Left lung (tissue), 10 donors: ENCODE measurements around the gene MRGPRF. TPM values are rescaled to one million over a fixed set of nuclear protein-coding genes. Genes with fewer than 3 reads are reported as not detected.

ENCODE experiments used
- ATAC-seq: fragments of 200-7000 bp; cut with Tn5 transposase; one replicate; pipeline ENCODE4 v1.9.1; 2020; ENCODE audit warnings: moderate library complexity
- DNase-seq, 4 donors: peaks; one replicate each; pipeline ENCODE4 v3.0.0-alpha.2; 2013 to 2020
- H3K27ac ChIP-seq, 2 donors: fragments of 200-600 bp; sonication (generic) in 1 of 2; one replicate each; pipeline versions ENCODE4 v1.5.0 to v1.8.0; 2020 to 2021
- H3K27me3 ChIP-seq, 2 donors: fragments of 200-600 bp; sonication (generic) in 1 of 2; one replicate each; pipeline versions ENCODE4 v1.5.0 to v1.8.0; 2020 to 2021
- H3K36me3 ChIP-seq, 2 donors: fragments of 200-600 bp; sonication (generic) in 1 of 2; one replicate each; pipeline versions ENCODE4 v1.5.0 to v1.8.0; 2020 to 2021
- H3K4me1 ChIP-seq, 2 donors: fragments of 200-600 bp; one replicate each; pipeline ENCODE4 v1.8.0; 2021
- H3K4me3 ChIP-seq, 2 donors: fragments of 200-600 bp; sonication (generic) in 1 of 2; one replicate each; pipeline versions ENCODE4 v1.5.0 to v1.8.0; 2020 to 2021; ENCODE audit warnings: mild to moderate bottlenecking in 1 of 2
- H3K9me3 ChIP-seq, 2 donors: fragments of 200-600 bp; sonication (generic) in 1 of 2; one replicate each; pipeline versions ENCODE4 v1.5.0 to v1.8.0; 2020 to 2021
- CTCF ChIP-seq, 2 donors: fragments of 200-600 bp; sonication (generic) in 1 of 2; IDR thresholded peaks; one replicate each; pipeline versions ENCODE4 v1.5.0 to v1.8.0; 2021; ENCODE audit warnings: antibody characterized with exemption in 2 of 2
- intact Hi-C, 2 donors: fragments of 100-400 bp; cut with DNase I; formaldehyde crosslinking; loops; one replicate each; pipeline versions ENCODE4 v1.11.2 to v1.14.2; 2022
- polyA plus RNA-seq, 6 donors: library from polyadenylated mRNA; unstranded; fragments of 120-200 nt; gene quantifications; one replicate each; pipeline ENCODE4 v1.2.1, GENCODE V29; 2013; ENCODE audit not compliant: insufficient read length in 6 of 6
- total RNA-seq, 2 donors: library from RNA; stranded (reverse); fragmentation: NEBNext Ultra II Directional; extraction: Animal tissue kit (Norgen Biotek cat#: 25700); gene quantifications; one replicate each; pipeline ENCODE4 v1.2.1, GENCODE V29; 2021
- donor health status: DM: no; HTN: yes; CAD: no.
- donor health status: DM: no; HTN: no; CAD: no.

Gene MRGPRF
- total and polyA plus RNA-seq, 8 donors: 4.2 to 22.6 (median 6.2) TPM

- intact Hi-C loops: no loop called here
- no peaks in the 10 kb centered on the region for H3K9me3 ChIP-seq
- H3K4me1 ChIP-seq: no peaks in the 10 kb centered on the region
- no peak overlapping the region for H3K27ac ChIP-seq
- H3K36me3 ChIP-seq: no peaks in the 10 kb centered on the region
- TF ChIP-seq CTCF (IDR thresholded peaks at IDR 0.05): no peak
- no peak overlapping the region for H3K4me3 ChIP-seq
- ATAC-seq: no peak
- no peaks in the 10 kb centered on the region for H3K27me3 ChIP-seq
- no peak for DNase-seq
Measured at GRCh38 chr11:68961245-68961644, 51.8 kb downstream of the MRGPRF start.

- no peak for TF ChIP-seq CTCF (IDR thresholded peaks at IDR 0.05)
- Histone ChIP-seq H3K4me1 (peaks cover 0 to 2% of the 10 kb centered on the region in 2 donors), H3K4me3 (no peak overlapping the region), H3K9me3 (no peaks in the 10 kb centered on the region), H3K36me3 (no peaks in the 10 kb centered on the region), H3K27me3 (no peaks in the 10 kb centered on the region), H3K27ac (no peak overlapping the region)
- ATAC-seq (no peak), DNase-seq (no peak)
- intact Hi-C loops: no loop called here
Measured at GRCh38 chr11:68960294-68961071, 52.6 kb downstream of the MRGPRF start.

- Histone ChIP-seq H3K36me3 (no peaks in the 10 kb centered on the region), H3K9me3 (no peaks in the 10 kb centered on the region), H3K27me3 (no peaks in the 10 kb centered on the region), H3K4me1 (peaks cover 0 to 9% of the 10 kb centered on the region in 2 donors), H3K4me3 (no peak overlapping the region), H3K27ac (no peak overlapping the region)
- TF ChIP-seq CTCF (IDR thresholded peaks at IDR 0.05): no peak
- intact Hi-C loops: no loop called here
- no peak for ATAC-seq
- no peak for DNase-seq
Measured at GRCh38 chr11:68959465-68960293, 53.4 kb downstream of the MRGPRF start.

GRCh38 chr11:68958211-68958610 is 54.8 kb downstream of the MRGPRF start:
- ATAC-seq: no peak
- Histone ChIP-seq H3K9me3 (no peaks in the 10 kb centered on the region), H3K36me3 (no peaks in the 10 kb centered on the region), H3K4me1 (peaks cover 0 to 9% of the 10 kb centered on the region in 2 donors), H3K27ac (no peak overlapping the region), H3K4me3 (no peak overlapping the region), H3K27me3 (no peaks in the 10 kb centered on the region)
- TF ChIP-seq CTCF (IDR thresholded peaks at IDR 0.05): no peak
- intact Hi-C loops: no loop called here
- DNase-seq: no peak
